Activated CD8-positive, alpha-beta T cell treated with anti-CD3 and anti-CD28 coated beads, Interleukin-2, amount 10 ng/mL, durations not matched to agents 7 days and 5 days (primary cell): ENCODE results near the gene TMIE. TPM values are rescaled to one million over a fixed set of nuclear protein-coding genes. Genes with fewer than 3 reads are reported as not detected.

Experiments used
- ATAC-seq: fragments of 150-1000 bp; cut with Tn5 transposase; one replicate; pipeline ENCODE4 v1.10.0; 2021; ENCODE audit warnings: moderate library complexity
- CTCF ChIA-PET: fragments of 350-600 bp; sonication (Branson Sonifier 250); formaldehyde crosslinking; loops from one replicate; lab custom pipeline; 2021; ENCODE audit warnings: antibody characterized with exemption; lab: Charles Lee
- POLR2A ChIA-PET: fragments of 350-600 bp; sonication (Branson Sonifier 250); formaldehyde crosslinking; loops from one replicate; lab custom pipeline; 2021; ENCODE audit warnings: antibody characterized with exemption; lab: Charles Lee
- DNase-seq: peaks from one replicate; pipeline ENCODE4 v3.0.0-alpha.2; 2020
- H3K27ac Mint-ChIP-seq: one replicate; pipeline ENCODE4 v1.8.0; 2021; ENCODE audit warnings: mild to moderate bottlenecking, mixed read lengths
- H3K27me3 Mint-ChIP-seq: one replicate; pipeline ENCODE4 v1.8.0; 2021; ENCODE audit warnings: low read depth, mixed read lengths
- H3K36me3 Mint-ChIP-seq: one replicate; pipeline ENCODE4 v1.8.0; 2021; ENCODE audit warnings: low read depth, mixed read lengths
- H3K4me1 Mint-ChIP-seq: one replicate; pipeline ENCODE4 v1.8.0; 2021; ENCODE audit warnings: low read depth, mixed read lengths
- H3K4me3 Mint-ChIP-seq: one replicate; pipeline ENCODE4 v1.8.0; 2021; ENCODE audit warnings: mild to moderate bottlenecking, mixed read lengths
- H3K9me3 Mint-ChIP-seq: one replicate; pipeline ENCODE4 v1.8.0; 2022; ENCODE audit warnings: mixed read lengths; ENCODE audit not compliant: insufficient read depth
- total RNA-seq, 2 experiments: library from RNA; stranded (reverse); gene quantifications; one replicate each; pipeline ENCODE4 v1.2.3, GENCODE V29; 2021

Gene TMIE
- total RNA-seq, 2 experiments from 2014 or later, result 0.34 TPM; not detected in 1

GRCh38 chr3:46705751-46706552, 4.8 kb downstream of the TMIE start:
- ChIA-PET POLR2A (no interaction called here), CTCF (interaction anchor here (0.7 to 1.6 kb wide), 5 partner anchors 10 to 204 kb away, joined by 3 to 5 read pairs (median 3); partner anchors contain the start of gene ALS2CL)
- Mint-ChIP-seq H3K4me3 (no peak overlapping the region), H3K27me3 (peaks cover 19% of the 10 kb centered on the region), H3K9me3 (no peaks in the 10 kb centered on the region), H3K27ac (no peak overlapping the region), H3K4me1 (no peaks in the 10 kb centered on the region), H3K36me3 (no peaks in the 10 kb centered on the region)
- no peak for DNase-seq
- no peak for ATAC-seq

GRCh38 chr3:46706771-46707582, 5.8 kb downstream of the TMIE start:
- DNase-seq, result no peak
- no peaks in the 10 kb centered on the region for H3K9me3 Mint-ChIP-seq
- ChIA-PET POLR2A (no interaction called here), CTCF (interaction anchor here (0.6 to 1.4 kb wide), 6 partner anchors 11 to 218 kb away, joined by 3 to 4 read pairs (median 3); partner anchors contain the start of gene ALS2CL)
- H3K27ac Mint-ChIP-seq, result no peak overlapping the region
- H3K4me3 Mint-ChIP-seq, result no peak overlapping the region
- no peak for ATAC-seq
- no peaks in the 10 kb centered on the region for H3K36me3 Mint-ChIP-seq
- no peaks in the 10 kb centered on the region for H3K4me1 Mint-ChIP-seq
- peaks cover 12% of the 10 kb centered on the region for H3K27me3 Mint-ChIP-seq

- H3K27me3 Mint-ChIP-seq, result peaks cover 6% of the 10 kb centered on the region
- no peak overlapping the region for H3K27ac Mint-ChIP-seq
- no peaks in the 10 kb centered on the region for H3K9me3 Mint-ChIP-seq
- H3K36me3 Mint-ChIP-seq, result no peaks in the 10 kb centered on the region
- ChIA-PET CTCF (interaction anchor here (0.9 to 1.2 kb wide), 5 partner anchors 187 to 219 kb away, joined by 3 to 4 read pairs (median 3); no protein-coding TSS in a partner anchor), POLR2A (no interaction called here)
- ATAC-seq, result no peak
- no peaks in the 10 kb centered on the region for H3K4me1 Mint-ChIP-seq
- no peak for DNase-seq
- H3K4me3 Mint-ChIP-seq, result no peak overlapping the region
These were observed 6.4 kb downstream of the TMIE start for GRCh38 chr3:46707601-46708011.

- no peak for DNase-seq
- no peak overlapping the region for H3K4me3 Mint-ChIP-seq
- POLR2A ChIA-PET, result no interaction called here
- no peak overlapping the region for H3K27ac Mint-ChIP-seq
- H3K4me1 Mint-ChIP-seq, result no peaks in the 10 kb centered on the region
- ATAC-seq, result no peak
- H3K27me3 Mint-ChIP-seq, result no peaks in the 10 kb centered on the region
- no peaks in the 10 kb centered on the region for H3K9me3 Mint-ChIP-seq
- CTCF ChIA-PET, result interaction anchor here (0.9 to 1.2 kb wide), 4 partner anchors 9 to 220 kb away, joined by 3 to 5 read pairs (median 3); partner anchors contain the start of gene PRSS50
- no peaks in the 10 kb centered on the region for H3K36me3 Mint-ChIP-seq
These were observed 7.4 kb downstream of the TMIE start for GRCh38 chr3:46708401-46709156.

- DNase-seq (no peak), ATAC-seq (no peak)
- POLR2A ChIA-PET, result no interaction called here
- Mint-ChIP-seq H3K4me1 (no peaks in the 10 kb centered on the region), H3K4me3 (no peak overlapping the region), H3K27ac (peak overlapping the region; percentile 0), H3K9me3 (no peaks in the 10 kb centered on the region), H3K36me3 (no peaks in the 10 kb centered on the region), H3K27me3 (no peaks in the 10 kb centered on the region)
- CTCF ChIA-PET, result interaction anchor here (0.6 to 1.0 kb wide), 2 partner anchors 8 to 1337 kb away, joined by 3 to 5 read pairs; partner anchors contain the start of gene PRSS50
These were observed 8.0 kb downstream of the TMIE start for GRCh38 chr3:46709157-46709654.

GRCh38 chr3:46709721-46710120, 8.5 kb downstream of the TMIE start:
- H3K27ac Mint-ChIP-seq, result no peak overlapping the region
- CTCF ChIA-PET, result interaction anchor here (0.6 to 0.9 kb wide), 2 partner anchors 180 to 1336 kb away, joined by 3 read pairs; no protein-coding TSS in a partner anchor
- no peak for ATAC-seq
- no peaks in the 10 kb centered on the region for H3K27me3 Mint-ChIP-seq
- no peak for DNase-seq
- POLR2A ChIA-PET, result interaction anchor here (0.5 kb wide), 1 partner anchor 768 kb away, joined by 4 read pairs; no protein-coding TSS in a partner anchor
- no peaks in the 10 kb centered on the region for H3K36me3 Mint-ChIP-seq
- H3K4me3 Mint-ChIP-seq, result no peak overlapping the region
- no peaks in the 10 kb centered on the region for H3K9me3 Mint-ChIP-seq
- H3K4me1 Mint-ChIP-seq, result no peaks in the 10 kb centered on the region

DNA sequence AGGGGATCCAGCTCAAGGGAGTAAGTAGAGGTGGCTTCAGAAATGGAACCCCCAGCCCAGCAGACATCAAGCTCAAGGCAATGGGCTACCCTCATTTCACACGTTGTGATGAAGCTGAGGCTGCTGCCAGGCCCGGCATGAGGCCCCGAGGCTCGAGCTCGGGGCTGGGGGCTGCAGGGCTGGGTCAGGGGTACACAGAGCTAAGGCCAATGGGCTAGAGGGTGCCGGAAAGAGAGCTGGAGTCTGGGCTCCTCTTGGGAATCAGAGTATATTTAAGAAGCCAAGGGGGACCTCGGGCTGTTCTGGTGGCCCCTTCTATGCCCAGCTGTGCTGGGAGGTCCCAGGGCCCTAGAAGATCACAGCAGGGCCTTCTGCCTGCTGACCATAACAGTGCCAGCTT, 9.0 kb downstream of the TMIE start:
- no peaks in the 10 kb centered on the region for H3K27me3 Mint-ChIP-seq
- no peak overlapping the region for H3K4me3 Mint-ChIP-seq
- ATAC-seq (no peak), DNase-seq (no peak)
- H3K27ac Mint-ChIP-seq, result no peak overlapping the region
- CTCF ChIA-PET, result interaction anchor here (0.9 kb wide), 1 partner anchor 179 kb away, joined by 3 read pairs; no protein-coding TSS in a partner anchor
- H3K9me3 Mint-ChIP-seq, result no peaks in the 10 kb centered on the region
- no peaks in the 10 kb centered on the region for H3K36me3 Mint-ChIP-seq
- H3K4me1 Mint-ChIP-seq, result no peaks in the 10 kb centered on the region
- POLR2A ChIA-PET, result interaction anchor here (0.5 kb wide), 1 partner anchor 767 kb away, joined by 4 read pairs; no protein-coding TSS in a partner anchor

DNA sequence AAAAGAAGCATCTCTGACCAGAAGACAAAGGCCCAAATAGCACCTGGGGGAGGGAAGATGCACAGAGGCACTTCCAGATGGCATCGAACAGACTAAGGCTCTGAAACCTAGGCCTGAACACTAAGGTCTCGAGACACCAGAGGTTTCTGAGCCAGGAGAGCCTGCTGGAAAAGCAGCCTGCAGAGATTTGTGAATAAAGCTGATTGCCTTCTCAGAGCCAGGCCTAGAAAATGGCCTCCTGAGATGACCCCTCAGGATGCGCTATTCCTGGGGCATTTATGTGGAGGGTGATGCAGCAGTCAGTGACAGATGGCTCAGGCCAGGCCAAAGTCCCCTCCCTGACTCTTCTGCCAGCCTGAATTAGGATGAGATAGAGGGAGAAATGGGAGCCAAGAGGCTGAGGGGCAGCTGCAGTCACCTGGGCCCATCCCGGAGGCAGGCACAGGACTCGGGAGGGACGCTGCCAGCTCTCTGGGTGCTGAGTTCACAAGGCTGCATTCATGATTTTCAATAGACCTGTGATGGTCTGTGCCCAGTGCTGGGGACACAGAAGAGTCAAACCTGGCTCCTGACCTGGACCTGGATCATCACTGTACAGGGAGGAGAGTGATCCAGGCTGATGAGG, 9.6 kb downstream of the TMIE start:
- no peaks in the 10 kb centered on the region for H3K9me3 Mint-ChIP-seq
- ChIA-PET POLR2A (no interaction called here), CTCF (interaction anchor here (0.6 to 0.9 kb wide), 2 partner anchors 179 to 189 kb away, joined by 3 read pairs; no protein-coding TSS in a partner anchor)
- H3K4me1 Mint-ChIP-seq, result no peaks in the 10 kb centered on the region
- DNase-seq, result no peak
- H3K27ac Mint-ChIP-seq, result no peak overlapping the region
- ATAC-seq, result no peak
- H3K27me3 Mint-ChIP-seq, result no peaks in the 10 kb centered on the region
- H3K4me3 Mint-ChIP-seq, result no peak overlapping the region
- H3K36me3 Mint-ChIP-seq, result no peaks in the 10 kb centered on the region

DNA sequence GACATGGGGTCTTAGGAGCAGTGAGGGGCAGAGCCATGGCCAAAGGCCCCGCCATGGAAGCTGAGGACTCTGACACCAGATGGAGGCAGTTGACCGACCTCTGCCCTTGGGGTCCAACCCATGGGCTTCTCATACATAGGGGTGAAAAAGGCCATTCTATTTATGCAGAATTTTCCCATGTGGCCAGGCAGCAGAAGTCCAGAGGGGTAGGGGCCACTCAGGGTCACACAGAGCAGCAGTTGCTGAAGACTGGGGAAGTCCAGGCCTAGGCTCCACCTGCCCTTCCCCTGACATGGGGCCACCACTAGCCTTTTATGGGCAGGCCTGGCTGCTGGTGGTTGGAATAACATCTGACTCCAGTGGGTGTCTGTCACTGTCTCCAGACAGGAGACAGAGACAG, 10.1 kb downstream of the TMIE start:
- ChIA-PET CTCF (no interaction called here), POLR2A (no interaction called here)
- H3K9me3 Mint-ChIP-seq, result no peaks in the 10 kb centered on the region
- ATAC-seq (no peak), DNase-seq (no peak)
- H3K4me1 Mint-ChIP-seq, result no peaks in the 10 kb centered on the region
- no peaks in the 10 kb centered on the region for H3K36me3 Mint-ChIP-seq
- H3K4me3 Mint-ChIP-seq, result no peak overlapping the region
- no peaks in the 10 kb centered on the region for H3K27me3 Mint-ChIP-seq
- H3K27ac Mint-ChIP-seq, result no peak overlapping the region

DNA sequence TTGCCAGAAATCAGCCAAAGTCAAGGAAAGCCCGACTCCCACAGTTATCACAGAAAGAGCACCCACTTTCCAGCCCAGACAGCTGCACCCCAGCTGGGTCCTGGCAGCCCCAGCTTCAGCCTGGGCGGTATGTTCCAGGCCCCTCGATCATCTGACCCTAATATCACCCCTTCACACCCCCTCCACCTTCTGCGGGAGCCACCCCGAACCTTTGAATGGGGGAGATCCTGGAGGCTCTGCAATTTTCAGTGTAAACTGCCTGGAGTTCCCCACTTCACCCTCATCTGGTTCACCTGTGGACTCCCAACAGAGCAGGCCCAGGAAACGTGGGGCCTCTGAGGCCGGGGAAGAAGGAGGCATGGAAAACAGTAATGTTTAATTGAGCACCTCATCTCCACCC, 10.6 kb downstream of the TMIE start:
- H3K27ac Mint-ChIP-seq, result no peak overlapping the region
- H3K36me3 Mint-ChIP-seq, result no peaks in the 10 kb centered on the region
- CTCF ChIA-PET, result no interaction called here
- no peaks in the 10 kb centered on the region for H3K27me3 Mint-ChIP-seq
- H3K9me3 Mint-ChIP-seq, result no peaks in the 10 kb centered on the region
- H3K4me3 Mint-ChIP-seq, result no peak overlapping the region
- POLR2A ChIA-PET, result no interaction called here
- DNase-seq (no peak), ATAC-seq (no peak)
- no peaks in the 10 kb centered on the region for H3K4me1 Mint-ChIP-seq
